Measurements from ENCODE around the gene LIMS1. TPM values are rescaled to one million over a fixed set of nuclear protein-coding genes. Genes with fewer than 3 reads are reported as not detected.
"Not testable (repeated sequence)": the region's sequence is repeated elsewhere in the genome, so short reads cannot be mapped to it uniquely, and the experiment has no call there.

LIMS1 gene
- total RNA-seq, 1 experiment from 2014 or later: 70.9 TPM

DNA sequence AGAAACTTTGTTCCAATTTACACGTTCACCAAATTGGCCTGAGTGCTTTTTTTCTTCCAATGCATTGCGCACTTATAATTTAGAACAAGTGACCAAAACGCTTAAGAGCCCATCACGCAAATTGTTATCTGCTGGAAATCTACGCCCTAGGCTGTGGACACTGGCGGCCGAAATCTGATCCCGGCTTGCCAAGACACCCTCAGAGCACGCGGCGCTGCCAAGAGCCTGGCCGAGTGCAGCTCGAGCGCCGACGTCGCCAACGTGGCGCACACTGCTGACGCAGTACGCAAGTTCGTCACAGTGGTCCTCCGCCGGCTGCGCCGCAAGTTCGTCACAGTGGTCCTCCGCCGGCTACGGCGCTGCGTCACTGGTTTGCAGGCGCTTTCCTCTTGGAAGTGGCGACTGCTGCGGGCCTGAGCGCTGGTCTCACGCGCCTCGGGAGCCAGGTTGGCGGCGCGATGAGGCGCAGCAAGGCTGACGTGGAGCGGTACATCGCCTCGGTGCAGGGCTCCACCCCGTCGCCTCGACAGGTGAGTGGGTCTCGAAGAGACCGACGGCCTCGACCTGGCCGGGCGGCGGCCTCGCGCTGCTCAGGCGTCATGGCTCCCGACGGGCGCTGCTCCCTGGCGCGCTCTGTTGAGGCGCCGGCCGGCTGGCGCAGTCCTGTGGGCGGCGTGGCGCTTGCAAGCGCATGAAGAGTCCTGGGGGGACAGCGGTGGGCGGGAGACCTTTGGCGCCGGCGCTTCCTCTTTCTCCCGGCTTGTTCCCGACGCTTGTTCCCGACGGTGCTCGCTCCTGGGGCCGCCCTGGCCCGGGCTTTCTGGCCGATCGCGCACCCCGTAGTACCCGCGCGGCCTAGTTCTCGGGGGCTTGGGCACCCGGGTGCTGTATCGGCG is 185.1 kb downstream of the LIMS1 start, which contains the start of gene RANBP2:
TSS of gene RANBP2 (plus strand) at position 334 of the 896 bp plus-strand sequence. CDS start at position 459, 125 bp downstream.
- CTCF ChIA-PET: interaction anchor here (0.7 to 0.9 kb wide), 2 partner anchors 83 to 97 kb away, joined by 3 to 4 read pairs; no protein-coding TSS in a partner anchor
- H3K4me3 Mint-ChIP-seq (ENCODE audit: unreplicated experiment): peak within 1 kb of the TSS; percentile 87
- no peaks in the 10 kb centered on the region for H3K9me3 Mint-ChIP-seq (ENCODE audit: unreplicated experiment)
- peaks cover 9% of the 10 kb centered on the region for H3K4me1 Mint-ChIP-seq (ENCODE audit: insufficient read depth, unreplicated experiment)
- H3K27me3 Mint-ChIP-seq (ENCODE audit: insufficient read depth, unreplicated experiment): no peaks in the 10 kb centered on the region
- intact Hi-C loops (cut with micrococcal nuclease): loop anchor here (5.0 kb wide), 2 partner anchors 37 to 367 kb away; no protein-coding TSS in a partner anchor
- DNase-seq (ENCODE audit: unreplicated experiment): peak; percentile 95
- BruUV-seq (replicated peaks): no TSS peak
- H3K27ac Mint-ChIP-seq (ENCODE audit: low read depth, unreplicated experiment): peak within 1 kb of the TSS; percentile 97
- TF ChIP-seq, protein P1, sequence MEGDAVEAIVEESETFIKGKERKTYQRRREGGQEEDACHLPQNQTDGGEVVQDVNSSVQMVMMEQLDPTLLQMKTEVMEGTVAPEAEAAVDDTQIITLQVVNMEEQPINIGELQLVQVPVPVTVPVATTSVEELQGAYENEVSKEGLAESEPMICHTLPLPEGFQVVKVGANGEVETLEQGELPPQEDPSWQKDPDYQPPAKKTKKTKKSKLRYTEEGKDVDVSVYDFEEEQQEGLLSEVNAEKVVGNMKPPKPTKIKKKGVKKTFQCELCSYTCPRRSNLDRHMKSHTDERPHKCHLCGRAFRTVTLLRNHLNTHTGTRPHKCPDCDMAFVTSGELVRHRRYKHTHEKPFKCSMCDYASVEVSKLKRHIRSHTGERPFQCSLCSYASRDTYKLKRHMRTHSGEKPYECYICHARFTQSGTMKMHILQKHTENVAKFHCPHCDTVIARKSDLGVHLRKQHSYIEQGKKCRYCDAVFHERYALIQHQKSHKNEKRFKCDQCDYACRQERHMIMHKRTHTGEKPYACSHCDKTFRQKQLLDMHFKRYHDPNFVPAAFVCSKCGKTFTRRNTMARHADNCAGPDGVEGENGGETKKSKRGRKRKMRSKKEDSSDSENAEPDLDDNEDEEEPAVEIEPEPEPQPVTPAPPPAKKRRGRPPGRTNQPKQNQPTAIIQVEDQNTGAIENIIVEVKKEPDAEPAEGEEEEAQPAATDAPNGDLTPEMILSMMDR (IDR thresholded peaks at IDR 0.05; ENCODE audit: unreplicated experiment): no peak
- H3K36me3 Mint-ChIP-seq (ENCODE audit: insufficient read depth, unreplicated experiment): peaks cover 13% of the 10 kb centered on the region
- POLR2A ChIA-PET: interaction anchor here (0.6 to 1.6 kb wide), 15 partner anchors 9 to 522 kb away, joined by 3 to 7 read pairs (median 4); partner anchors contain the start of genes CCDC138 and LIMS1

DNA sequence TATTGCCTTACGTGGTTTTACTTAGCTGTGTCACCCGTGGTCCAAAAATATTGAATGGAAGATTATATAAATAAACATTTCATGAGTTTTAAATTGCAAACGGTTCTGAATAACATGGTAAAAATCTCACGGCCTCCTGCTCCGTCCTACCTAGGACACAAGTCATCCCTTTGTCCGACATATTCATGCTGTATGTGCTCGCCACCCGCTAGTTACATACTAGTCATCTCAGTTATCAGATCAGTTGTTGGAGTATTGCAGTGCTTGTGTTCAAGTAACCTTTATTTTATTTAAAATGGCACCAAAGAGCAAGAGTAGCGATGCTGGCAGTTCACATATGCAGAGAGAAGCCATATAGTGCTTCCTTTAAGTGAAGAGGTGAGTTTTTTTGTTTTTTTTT is 191.8 kb downstream of the LIMS1 start:
- H3K4me3 Mint-ChIP-seq (ENCODE audit: unreplicated experiment); POLR2A ChIA-PET; H3K27ac Mint-ChIP-seq (ENCODE audit: low read depth, unreplicated experiment); H3K27me3 Mint-ChIP-seq (ENCODE audit: insufficient read depth, unreplicated experiment); H3K36me3 Mint-ChIP-seq (ENCODE audit: insufficient read depth, unreplicated experiment); BruUV-seq (replicated peaks); DNase-seq (ENCODE audit: unreplicated experiment); intact Hi-C loops (cut with micrococcal nuclease); H3K9me3 Mint-ChIP-seq (ENCODE audit: unreplicated experiment): not testable (repeated sequence)
- CTCF ChIA-PET: interaction anchor here (0.6 kb wide), 1 partner anchor 376 kb away, joined by 3 read pairs; no protein-coding TSS in a partner anchor
- H3K4me1 Mint-ChIP-seq (ENCODE audit: insufficient read depth, unreplicated experiment): peaks cover 18% of the 10 kb centered on the region

DNA sequence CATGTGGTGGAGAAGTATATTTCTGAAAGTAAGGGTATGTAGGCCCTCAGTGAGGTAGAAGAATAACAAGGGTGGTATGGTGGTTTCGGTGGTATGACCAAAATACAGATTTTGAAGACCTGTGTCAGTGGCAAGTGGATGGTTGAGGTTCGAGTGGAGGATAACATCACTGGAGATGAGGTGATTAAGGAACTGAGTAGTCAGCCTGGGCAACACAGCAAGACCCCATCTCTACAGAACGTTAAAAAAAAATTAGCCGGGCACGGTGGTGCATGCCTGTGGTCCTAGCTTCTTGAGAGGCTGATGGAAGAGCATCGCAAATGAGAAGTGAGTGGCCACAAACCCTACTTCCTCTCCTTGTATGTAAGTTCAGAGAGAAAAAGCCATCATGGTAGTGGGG is 200.4 kb downstream of the LIMS1 start:
- H3K4me3 Mint-ChIP-seq (ENCODE audit: unreplicated experiment); DNase-seq (ENCODE audit: unreplicated experiment); H3K27me3 Mint-ChIP-seq (ENCODE audit: insufficient read depth, unreplicated experiment); intact Hi-C loops (cut with micrococcal nuclease); BruUV-seq (replicated peaks); CTCF ChIA-PET; H3K9me3 Mint-ChIP-seq (ENCODE audit: unreplicated experiment); POLR2A ChIA-PET: not testable (repeated sequence)
- H3K4me1 Mint-ChIP-seq (ENCODE audit: insufficient read depth, unreplicated experiment): peaks cover 14% of the 10 kb centered on the region
- H3K27ac Mint-ChIP-seq (ENCODE audit: low read depth, unreplicated experiment): peak overlapping the region; percentile 77
- peaks cover 55% of the 10 kb centered on the region for H3K36me3 Mint-ChIP-seq (ENCODE audit: insufficient read depth, unreplicated experiment)

Other genes with a start within 250 kb of the LIMS1 start
- not detected in 2 replicates for gene SULT1C2, start 245.6 kb upstream of the LIMS1 start, total RNA-seq (2022)
- gene SULT1C4, start 156.5 kb upstream of the LIMS1 start, total RNA-seq (2022): not detected in 2 replicates
- 29.8 and 39.7 TPM in 2 replicates for gene GCC2, start 85.3 kb upstream of the LIMS1 start, total RNA-seq (2022)
- 52.2 and 57.1 TPM in 2 replicates for gene RANBP2, start 185.0 kb downstream of the LIMS1 start, total RNA-seq (2022)

All from MCF 10A (cell line).